GM23248 (cell line): ENCODE data around the gene URM1.

Experiments used
- EZH2 ChIP-seq: fragments of 200-600 bp; sonication (generic); IDR thresholded peaks from 2 replicates; pipeline ENCODE4 v1.6.1; 2018; ENCODE audit warnings: antibody characterized with exemption, mild to moderate bottlenecking; ENCODE audit not compliant: insufficient read depth, poor library complexity, severe bottlenecking
- EZH2phosphoT487 ChIP-seq: fragments of 200-600 bp; sonication (generic); IDR thresholded peaks from 2 replicates; pipeline ENCODE4 v1.6.1; 2018; ENCODE audit warnings: antibody characterized with exemption, moderate library complexity, mild to moderate bottlenecking, low read depth; ENCODE audit not compliant: insufficient read depth

- TF ChIP-seq EZH2phosphoT487: no peak
- TF ChIP-seq EZH2: no peak
Observed at GRCh38 chr9:128358861-128359260, 12.3 kb upstream of the URM1 start.
